NOMO-1 treated with dmso at 0.1 percent for 144 hours (cell line): ENCODE data around the gene THSD7A.

ENCODE experiments used
- DNase-seq: peaks from one replicate; lab custom pipeline; 2025; ENCODE audit not compliant: unreplicated experiment; lab: John Stamatoyannopoulos, UW

THSD7A gene

DNA sequence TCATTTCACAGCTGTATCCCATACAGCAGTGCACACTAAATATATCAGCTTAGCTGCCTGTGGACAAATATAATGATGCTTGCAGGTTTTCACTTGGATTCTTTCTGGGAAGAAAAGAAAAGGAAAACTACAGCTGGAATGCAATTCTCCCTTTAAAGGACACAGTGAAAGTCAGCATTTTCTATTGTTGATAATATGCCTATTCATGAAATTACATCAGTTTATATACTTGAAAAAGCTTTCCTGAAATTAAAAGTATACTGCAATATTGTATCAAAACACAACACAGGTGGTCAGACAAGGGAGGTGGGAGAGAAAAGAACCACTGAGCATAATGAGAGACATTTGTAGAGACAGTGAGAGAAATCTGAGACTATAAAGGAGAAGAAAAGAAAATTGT, 20.3 kb downstream of the THSD7A start:
- DNase-seq = no peak

DNA sequence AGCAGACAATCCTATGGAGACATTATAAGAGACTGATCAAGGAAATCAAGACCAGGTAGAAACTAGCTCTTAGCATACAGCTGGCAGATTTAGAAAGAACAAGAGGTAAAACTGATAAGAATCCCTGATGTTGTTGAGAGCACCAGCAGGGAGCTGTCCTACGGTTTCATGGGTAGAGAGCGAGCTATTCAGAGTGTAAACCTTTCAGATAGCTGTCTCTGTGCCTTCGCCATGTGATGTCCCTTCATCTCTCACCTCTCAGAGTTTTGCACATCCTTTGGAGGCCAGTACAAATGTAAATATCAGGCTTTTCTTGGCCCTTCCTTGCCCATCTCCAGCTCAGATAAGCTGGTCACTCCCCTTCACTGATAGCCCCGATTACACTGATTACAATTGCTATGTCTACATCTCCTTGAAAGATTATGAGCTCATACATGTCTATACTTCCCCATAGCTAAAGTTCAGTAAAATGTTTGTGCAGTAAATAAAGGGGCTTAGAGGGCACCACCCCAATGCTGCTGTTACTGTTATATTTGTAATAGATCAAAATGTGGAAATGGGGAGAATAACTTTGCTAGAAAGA, 21.9 kb downstream of the THSD7A start:
- DNase-seq = no peak

DNA sequence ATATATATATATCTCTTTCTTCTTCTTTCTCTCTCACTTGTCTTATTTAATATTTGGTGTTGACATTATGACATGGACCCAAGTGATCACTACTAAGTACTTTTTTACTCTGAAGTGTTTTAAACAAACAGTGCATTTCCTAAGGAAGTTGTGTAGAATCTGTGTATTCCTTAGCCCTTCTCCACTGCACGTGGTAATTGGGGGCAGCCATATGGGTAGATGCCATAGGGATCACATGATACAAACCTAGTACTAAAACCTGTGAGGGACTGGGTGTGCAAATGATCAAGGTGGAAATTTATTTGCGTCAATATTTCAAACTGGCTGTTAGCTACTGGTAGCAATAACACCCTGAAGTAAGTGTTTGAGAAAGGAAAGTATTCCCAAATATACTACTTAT, 25.0 kb downstream of the THSD7A start:
- no peak for DNase-seq

DNA sequence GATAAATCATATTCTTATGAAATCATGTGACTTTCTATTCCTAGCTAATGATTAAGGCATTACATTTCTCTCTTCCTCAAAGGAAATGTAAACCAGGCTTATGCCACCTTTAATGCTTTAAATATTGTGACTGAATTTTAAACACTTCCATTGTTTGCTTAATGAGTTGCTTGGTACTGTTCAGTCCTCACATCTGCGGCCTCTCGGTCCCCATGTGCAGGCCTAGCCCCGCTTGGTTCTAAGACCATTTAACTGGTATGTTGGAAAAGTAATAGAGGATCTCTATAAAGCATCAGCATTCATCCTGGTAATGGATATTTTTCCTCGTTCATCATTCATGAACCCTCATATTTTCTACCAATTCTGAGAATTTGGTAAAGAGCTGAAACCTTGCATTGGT, 27.4 kb downstream of the THSD7A start:
- DNase-seq = no peak

GRCh38 chr7:11795231-11795630, 36.8 kb downstream of the THSD7A start:
- no peak for DNase-seq

DNA sequence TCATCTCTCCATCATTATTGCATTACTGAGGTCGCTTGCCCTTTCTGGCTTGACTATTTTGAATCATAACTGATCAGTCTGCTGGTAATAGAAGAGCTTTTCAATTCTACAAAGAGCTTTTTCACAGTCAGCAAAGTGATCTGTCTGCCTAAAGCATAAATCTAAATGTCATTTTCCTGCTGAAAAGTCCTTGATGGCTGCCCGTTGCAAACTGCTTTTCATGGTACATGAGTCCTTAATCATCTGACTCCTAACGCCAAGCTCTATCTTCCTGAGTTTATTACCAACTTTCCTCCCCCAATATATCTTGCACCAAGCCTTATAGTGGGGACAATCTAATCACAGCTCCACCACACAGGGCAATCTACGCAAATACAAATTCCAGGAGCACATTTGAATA, 39.8 kb downstream of the THSD7A start:
- no peak for DNase-seq

DNA sequence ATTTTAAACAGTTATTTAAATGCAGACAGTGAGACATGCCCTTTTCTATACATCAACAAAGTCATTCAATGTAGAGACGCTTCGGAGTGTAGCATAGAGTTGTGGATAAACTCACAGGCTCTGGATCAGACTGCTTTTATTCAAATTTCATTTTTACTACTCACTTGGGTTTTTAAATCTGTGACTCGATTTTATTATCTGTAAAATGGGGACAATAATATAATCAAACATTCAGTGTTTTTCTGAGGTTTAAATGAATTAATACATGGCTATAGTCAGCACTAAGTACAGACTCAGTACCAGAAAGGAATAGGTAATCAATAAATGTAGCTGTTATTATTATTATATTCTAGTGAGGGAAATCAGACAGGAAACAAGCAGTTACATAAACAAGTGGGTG, 43.4 kb downstream of the THSD7A start:
- no peak for DNase-seq

DNA sequence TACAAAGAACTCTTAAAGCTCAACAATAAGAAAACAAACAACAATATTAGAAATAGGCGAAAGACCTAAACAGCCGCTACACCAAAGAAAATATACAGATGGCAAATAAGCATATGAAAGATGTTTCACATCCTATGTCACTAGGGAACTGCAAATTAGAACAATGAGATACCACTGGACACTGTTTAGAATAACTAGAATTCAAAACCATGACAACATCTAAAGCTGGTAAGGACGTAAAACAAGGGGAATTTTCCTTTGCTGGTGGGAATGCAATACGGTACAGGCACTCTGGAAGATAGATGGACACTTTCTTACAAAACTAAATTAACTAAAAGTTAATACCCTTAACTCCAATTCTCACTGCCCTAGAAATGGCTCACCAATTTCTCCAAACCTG, 44.5 kb downstream of the THSD7A start:
- DNase-seq = no peak

DNA sequence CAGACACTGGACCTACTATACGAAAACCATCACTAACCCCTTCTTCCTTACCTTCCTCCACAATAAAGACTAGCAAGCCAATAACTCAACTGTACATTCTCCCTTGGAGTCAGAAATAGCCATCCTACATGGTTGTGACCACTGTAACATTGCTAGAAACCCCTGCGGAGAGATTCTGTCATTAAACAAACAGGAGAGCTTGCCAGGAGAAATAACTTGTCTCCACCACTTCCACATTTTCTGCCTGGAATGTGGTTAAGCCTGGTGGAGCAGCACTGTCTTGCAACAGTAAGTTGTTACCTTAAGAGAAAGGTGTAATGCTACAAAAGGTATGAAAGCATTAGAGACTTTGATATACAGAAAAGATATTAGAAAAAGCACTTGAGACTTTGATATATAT, 45.8 kb downstream of the THSD7A start:
- DNase-seq = no peak

DNA sequence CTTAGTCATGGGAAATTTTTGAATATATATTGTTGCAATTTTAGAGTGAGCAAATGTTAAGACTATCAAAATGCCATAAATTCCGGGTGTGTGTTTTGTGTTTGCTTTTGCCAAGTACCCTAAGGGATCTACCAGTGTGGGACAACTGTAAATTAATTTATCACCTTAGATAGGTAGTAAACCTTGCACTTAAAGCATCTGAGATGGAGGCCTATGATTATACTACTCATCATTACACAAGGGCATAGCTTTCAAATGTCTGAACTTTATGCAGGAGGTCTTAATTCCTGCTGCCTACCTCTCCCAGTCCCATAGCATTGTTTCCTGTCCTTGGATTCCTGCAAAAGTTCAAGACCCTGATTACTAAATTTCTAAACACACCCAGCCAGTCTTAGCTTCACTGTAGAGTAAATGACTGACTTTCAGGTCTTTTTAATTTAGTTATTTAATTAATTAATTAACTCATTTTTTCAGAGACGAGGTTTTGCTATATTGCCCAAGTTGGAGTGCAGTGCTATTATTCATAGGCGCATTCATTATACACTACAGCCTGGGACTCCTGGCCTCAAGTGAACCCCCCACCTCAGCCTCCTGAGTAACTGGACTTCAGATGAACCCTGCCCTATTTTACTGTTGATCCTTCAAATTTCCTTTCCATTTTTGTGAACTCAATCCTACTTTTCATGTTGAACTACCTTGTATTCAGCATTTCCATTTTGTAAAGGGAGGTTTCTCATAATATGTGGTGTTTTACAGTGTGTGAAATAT, 47.0 kb downstream of the THSD7A start:
- DNase-seq = no peak

DNA sequence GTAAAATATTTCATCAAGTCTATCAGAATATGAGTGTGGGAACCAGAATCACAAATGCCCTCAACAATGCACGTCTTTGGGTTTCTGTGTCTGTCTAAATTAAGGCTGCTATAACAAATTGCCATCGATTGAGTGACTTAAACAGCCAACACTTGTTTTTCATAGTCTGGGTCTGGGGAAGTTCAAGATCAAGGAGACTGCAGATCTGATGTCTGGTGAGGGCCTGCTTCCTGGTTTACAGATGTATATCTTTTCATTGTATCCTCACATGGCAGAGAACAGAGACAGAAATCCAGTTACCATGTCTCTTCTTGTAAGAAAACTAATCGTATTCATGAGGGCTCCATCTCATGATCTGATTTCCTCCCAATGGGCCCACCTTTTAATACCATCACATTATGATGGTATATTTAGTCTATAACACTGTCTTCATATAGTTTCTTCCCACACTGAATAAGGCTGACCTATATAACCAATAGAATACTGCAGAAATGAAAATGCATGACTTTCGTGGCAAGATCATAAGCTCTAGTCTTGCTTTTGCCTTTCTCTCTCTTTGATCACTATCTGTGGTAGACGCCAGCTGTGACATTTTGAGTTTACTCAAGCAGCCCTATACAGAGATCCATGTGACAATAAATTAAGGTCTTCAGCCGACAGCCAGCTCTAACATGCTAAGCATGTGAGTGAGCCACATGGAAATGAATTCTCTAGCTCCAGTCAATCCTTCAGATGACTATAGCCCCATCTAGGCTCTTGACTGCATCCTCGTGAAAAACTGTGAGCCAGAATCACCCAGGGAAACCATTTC, 51.9 kb downstream of the THSD7A start:
- DNase-seq = no peak

- no peak for DNase-seq
Observed at GRCh38 chr7:11776039-11776438, 56.0 kb downstream of the THSD7A start.

DNA sequence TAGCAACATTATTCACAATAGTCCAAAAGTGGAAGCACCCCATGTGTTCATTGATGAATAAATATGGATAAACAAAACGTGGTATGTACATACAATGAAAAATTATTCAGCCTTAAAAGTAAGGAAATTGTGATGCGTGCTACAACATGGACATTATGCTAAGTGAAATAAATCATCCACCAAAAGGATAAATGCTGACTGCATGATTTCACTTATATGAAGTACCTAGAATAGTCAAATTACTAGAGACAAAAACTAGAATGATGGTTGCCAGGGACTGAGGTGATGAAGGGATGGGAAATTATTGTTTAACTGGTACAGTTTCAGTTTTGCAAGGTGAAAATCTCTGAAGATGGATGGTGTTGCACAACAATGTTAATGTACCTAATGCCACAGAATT, 56.6 kb downstream of the THSD7A start:
- DNase-seq = no peak

DNA sequence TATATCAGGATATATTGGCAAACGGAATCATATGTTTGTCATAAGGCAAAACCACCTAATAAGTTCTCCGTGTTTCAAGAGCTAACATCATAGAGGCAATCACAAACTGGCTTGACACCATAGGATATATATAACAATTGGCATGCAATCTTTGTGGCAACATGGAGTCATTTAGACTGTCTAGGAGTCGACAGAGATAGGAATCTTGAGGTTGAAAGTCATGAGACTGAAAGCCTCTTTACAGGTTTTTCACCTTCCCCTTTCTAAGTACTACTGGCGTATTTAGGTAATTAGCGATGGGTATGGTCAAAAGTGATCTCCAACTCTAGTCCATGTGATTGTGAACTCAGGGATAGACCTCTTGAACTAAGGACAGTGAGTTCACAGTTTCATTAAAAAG, 63.7 kb downstream of the THSD7A start:
- DNase-seq = no peak

DNA sequence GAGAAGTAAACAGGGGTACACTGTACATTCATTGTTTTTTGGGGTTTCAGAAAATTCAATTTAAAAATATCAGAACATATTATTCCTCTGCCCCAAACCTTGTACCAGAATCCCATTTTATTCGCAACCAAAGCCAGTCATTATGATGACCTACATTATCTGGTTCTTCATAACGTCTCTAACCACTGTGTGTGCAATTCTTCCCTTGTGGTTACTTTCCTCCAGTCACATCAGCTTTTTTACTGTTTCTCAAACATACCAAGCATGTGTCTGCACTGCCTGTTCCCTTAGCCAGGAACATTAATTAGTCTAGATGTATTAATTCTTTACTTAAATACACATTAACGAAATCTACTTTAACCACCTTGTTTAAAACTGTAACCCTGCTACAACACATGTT, 64.8 kb downstream of the THSD7A start:
- no peak for DNase-seq

GRCh38 chr7:11760372-11760771, 71.6 kb downstream of the THSD7A start:
- DNase-seq = peak; percentile 64

DNA sequence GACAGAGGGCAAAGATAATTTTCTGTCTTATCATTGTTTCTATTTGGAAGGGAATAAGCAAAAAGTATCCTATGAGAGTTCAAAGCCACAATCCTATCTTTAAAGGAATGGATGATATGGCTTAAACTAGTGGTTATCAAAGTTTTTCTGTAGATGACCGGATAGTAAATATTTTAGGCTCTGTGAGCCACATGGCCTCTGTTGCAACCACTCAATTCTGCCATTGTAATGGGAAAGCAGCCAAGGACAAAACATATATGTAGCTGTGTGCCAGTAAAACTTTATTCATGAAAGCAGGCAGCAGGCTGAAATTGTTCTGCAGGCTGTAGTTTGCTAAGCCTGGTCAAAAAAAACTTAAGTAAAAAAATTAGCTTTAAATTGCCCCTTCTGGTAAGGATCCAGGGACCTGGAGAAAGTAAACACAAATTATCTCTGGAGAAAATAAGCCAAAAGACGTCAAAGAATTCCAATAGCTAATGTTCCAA, 73.3 kb downstream of the THSD7A start:
- DNase-seq = no peak

DNA sequence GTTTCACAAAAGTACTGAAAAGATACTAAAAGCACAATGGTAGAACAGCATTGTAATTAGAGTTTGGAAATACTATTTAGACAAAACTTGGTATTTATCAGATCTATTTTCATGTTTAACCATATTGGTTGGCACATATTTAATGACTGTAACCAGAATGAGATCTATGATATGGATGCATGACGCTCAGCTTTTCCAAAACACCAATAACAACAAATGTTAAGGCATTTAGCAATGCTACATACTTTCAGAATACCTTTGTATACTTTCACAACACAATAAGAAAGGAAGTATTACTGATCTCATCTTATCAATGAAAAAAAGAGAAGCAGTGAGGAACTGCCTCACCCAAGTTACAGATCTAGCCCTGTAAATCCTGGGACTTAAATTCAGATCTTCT, 74.8 kb downstream of the THSD7A start:
- no peak for DNase-seq

- no peak for DNase-seq
Observed at GRCh38 chr7:11754933-11755332, 77.1 kb downstream of the THSD7A start.

DNA sequence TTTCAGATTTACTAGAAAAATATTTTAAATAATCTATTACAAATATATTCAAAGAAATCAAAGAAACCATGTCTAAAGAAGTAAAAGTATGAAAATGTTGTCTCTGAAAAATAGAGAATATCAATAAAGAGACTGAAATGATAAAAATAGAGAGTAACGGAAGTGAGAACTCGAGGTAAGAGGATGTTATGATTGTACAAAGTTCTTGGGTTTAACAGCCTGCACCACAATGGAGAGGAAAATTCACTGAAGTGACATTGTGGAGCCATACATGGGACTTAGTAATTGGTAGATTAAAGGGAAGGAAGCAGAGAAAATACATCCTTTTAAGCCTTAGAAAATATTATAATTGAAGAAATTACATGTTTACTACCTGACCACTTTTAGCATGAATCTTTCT, 77.9 kb downstream of the THSD7A start:
- DNase-seq = no peak

- no peak for DNase-seq
Observed at GRCh38 chr7:11753433-11753832, 78.6 kb downstream of the THSD7A start.

DNA sequence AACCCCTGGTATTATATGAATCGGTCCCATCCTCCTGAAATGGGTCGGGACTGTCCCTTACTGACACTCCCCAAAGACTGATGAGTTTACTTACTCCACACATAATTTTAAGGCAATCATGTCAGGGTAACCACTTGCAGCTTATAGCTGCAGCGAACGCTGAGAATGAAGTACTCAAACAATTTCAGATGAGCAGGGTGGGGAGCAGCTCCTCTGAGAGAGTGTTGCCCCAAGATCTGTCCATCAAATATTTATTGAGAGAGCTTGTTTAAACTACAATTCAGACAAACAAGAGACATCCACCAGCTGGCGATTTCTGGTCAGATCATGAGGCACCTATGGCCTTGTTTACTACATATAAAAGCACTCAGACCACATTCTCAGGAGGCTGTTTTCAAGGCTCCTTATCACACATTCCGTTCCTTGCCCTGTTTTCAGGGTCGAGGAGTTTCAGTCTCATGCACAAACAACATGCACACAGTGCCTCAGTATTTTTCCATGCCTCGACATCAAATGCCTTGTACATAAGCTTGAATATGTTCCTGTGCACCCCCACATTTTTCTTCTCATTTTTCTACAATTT, 80.1 kb downstream of the THSD7A start:
- no peak for DNase-seq
